HEK293 (cell line): ENCODE measurements around the gene TPSD1.

Source experiments
- BCL11A ChIP-seq: fragments of 450-650 bp; formaldehyde crosslinking; IDR thresholded peaks from 2 replicates; pipeline ENCODE4 v1.5.1; 2016; ENCODE audit warnings: low read depth, missing biosample characterization, missing genetic modification characterization
- PRDM10 ChIP-seq: fragments of 450-650 bp; formaldehyde crosslinking; IDR thresholded peaks from 2 replicates; pipeline ENCODE4 v1.5.1; 2016; ENCODE audit warnings: missing biosample characterization, missing genetic modification characterization
- PRDM2 ChIP-seq: fragments of 450-650 bp; formaldehyde crosslinking; IDR thresholded peaks from 2 replicates; pipeline ENCODE4 v1.5.1; 2016; ENCODE audit warnings: missing biosample characterization, missing genetic modification characterization, borderline replicate concordance
- SETDB1 ChIP-seq: IDR thresholded peaks from one replicate; pipeline ENCODE4 v1.6.1; 2017; ENCODE audit warnings: mild to moderate bottlenecking, low read length, moderate library complexity, mixed read lengths; ENCODE audit not compliant: insufficient read length
- WT1 ChIP-seq: fragments of 450-650 bp; formaldehyde crosslinking; IDR thresholded peaks from 2 replicates; pipeline ENCODE4 v1.5.1; 2016; ENCODE audit warnings: missing biosample characterization, missing genetic modification characterization
- YY2 ChIP-seq: fragments of 450-650 bp; formaldehyde crosslinking; IDR thresholded peaks from 2 replicates; pipeline ENCODE4 v1.5.1; 2016; ENCODE audit warnings: missing biosample characterization, missing genetic modification characterization
- ZBTB11 ChIP-seq: fragments of 450-650 bp; formaldehyde crosslinking; conservative IDR thresholded peaks from 2 replicates; pipeline ENCODE4 v1.5.1; 2016; ENCODE audit warnings: low read depth, missing biosample characterization, missing genetic modification characterization
- ZBTB17 ChIP-seq: fragments of 450-650 bp; formaldehyde crosslinking; IDR thresholded peaks from 2 replicates; pipeline ENCODE4 v1.5.1; 2016; ENCODE audit warnings: missing biosample characterization, missing genetic modification characterization
- ZBTB20 ChIP-seq: fragments of 450-650 bp; formaldehyde crosslinking; IDR thresholded peaks from 2 replicates; pipeline ENCODE4 v1.5.1; 2016; ENCODE audit warnings: missing biosample characterization, missing genetic modification characterization
- ZBTB26 ChIP-seq: fragments of 450-650 bp; formaldehyde crosslinking; optimal IDR thresholded peaks from 2 replicates; pipeline ENCODE3; 2016; ENCODE audit warnings: missing biosample characterization, mild to moderate bottlenecking, missing genetic modification characterization
- ZEB2 ChIP-seq: fragments of 450-650 bp; formaldehyde crosslinking; IDR thresholded peaks from 2 replicates; pipeline ENCODE4 v1.5.1; 2016; ENCODE audit warnings: missing biosample characterization, missing genetic modification characterization
- ZNF239 ChIP-seq: fragments of 450-650 bp; formaldehyde crosslinking; IDR thresholded peaks from 2 replicates; pipeline ENCODE4 v1.5.1; 2016; ENCODE audit warnings: missing biosample characterization, missing genetic modification characterization
- ZNF302 ChIP-seq: fragments of 450-650 bp; formaldehyde crosslinking; IDR thresholded peaks from 2 replicates; pipeline ENCODE4 v1.5.1; 2016; ENCODE audit warnings: missing biosample characterization, missing genetic modification characterization, low read depth
- ZNF404 ChIP-seq: fragments of 450-650 bp; formaldehyde crosslinking; IDR thresholded peaks from 2 replicates; pipeline ENCODE4 v1.5.1; 2017; ENCODE audit warnings: missing biosample characterization, missing genetic modification characterization
- ZNF416 ChIP-seq: fragments of 450-650 bp; formaldehyde crosslinking; IDR thresholded peaks from 2 replicates; pipeline ENCODE4 v1.5.1; 2016; ENCODE audit warnings: missing biosample characterization, missing genetic modification characterization
- ZNF449 ChIP-seq: fragments of 450-650 bp; formaldehyde crosslinking; IDR thresholded peaks from 2 replicates; pipeline ENCODE4 v1.5.1; 2017; ENCODE audit warnings: missing biosample characterization, mild to moderate bottlenecking, missing genetic modification characterization, moderate library complexity
- ZNF48 ChIP-seq: fragments of 450-650 bp; formaldehyde crosslinking; IDR thresholded peaks from 2 replicates; pipeline ENCODE4 v1.5.1; 2016; ENCODE audit warnings: missing biosample characterization, missing genetic modification characterization
- ZNF488 ChIP-seq: fragments of 450-650 bp; formaldehyde crosslinking; IDR thresholded peaks from 2 replicates; pipeline ENCODE4 v1.5.1; 2016; ENCODE audit warnings: missing biosample characterization, missing genetic modification characterization
- ZNF626 ChIP-seq: fragments of 450-650 bp; sonication (Bioruptor Pico); formaldehyde crosslinking; IDR thresholded peaks from 2 replicates; pipeline ENCODE4 v1.5.1; 2018; ENCODE audit warnings: missing biosample characterization, missing genetic modification characterization, inconsistent platforms
- ZNF777 ChIP-seq: fragments of 450-650 bp; formaldehyde crosslinking; IDR thresholded peaks from 2 replicates; pipeline ENCODE4 v1.5.1; 2017; ENCODE audit warnings: missing biosample characterization, missing genetic modification characterization, borderline replicate concordance
- ZSCAN30 ChIP-seq: fragments of 450-650 bp; IDR thresholded peaks from 2 replicates; pipeline ENCODE4 v1.5.1; 2018; ENCODE audit warnings: missing biosample characterization, mild to moderate bottlenecking, missing genetic modification characterization, moderate library complexity

Gene TPSD1

GRCh38 chr16:1308036-1308976, 52.4 kb downstream of the TPSD1 start (continued):
- TF ChIP-seq PRDM10 (tag by site-specific recombination) (no peak), WT1 (tag by site-specific recombination) (peak; percentile 63), ZEB2 (tag by site-specific recombination) (peak; percentile 1; the same call in 1 of the 2 replicates), PRDM2 (tag by site-specific recombination) (no peak), ZNF777 (tag by site-specific recombination) (0 out of 2 replicates have a peak, but pooled peaks have one; percentile 40), ZNF416 (no peak), ZNF404 (no peak), ZBTB20 (tag by site-specific recombination) (no peak), ZNF488 (tag by site-specific recombination) (no peak), ZNF302 (tag by site-specific recombination) (no peak), ZNF626 (tag by site-specific recombination) (no peak), ZBTB11 (tag by site-specific recombination) (0 out of 2 replicates have a peak, but pooled peaks have one; percentile 14), ZBTB26 (tag by site-specific recombination) (no peak), ZNF449 (no peak), BCL11A (peak; percentile 92), SETDB1 (peak; percentile 22), ZBTB17 (no peak), ZSCAN30 (tag by site-specific recombination) (peak; percentile 84; the same call in 1 of the 2 replicates), YY2 (tag by site-specific recombination) (no peak), ZNF48 (tag by site-specific recombination) (no peak), ZNF239 (no peak; the same call in 1 of the 2 replicates)
